Activated T-helper 1 cell treated with Interleukin-2 at 50 U/mL for 16 hours (primary cell): ENCODE measurements around the gene PTPRN2.

Experiments used
- DNase-seq: peaks from one replicate; pipeline ENCODE4 v3.0.0-alpha.2; 2020; ENCODE audit warnings: low read depth

The PTPRN2 gene

GRCh38 chr7:157772486-157773130 is 815.0 kb downstream of the PTPRN2 start:
- DNase-seq = no peak

GRCh38 chr7:157771689-157772088 is 815.9 kb downstream of the PTPRN2 start:
- no peak for DNase-seq

GRCh38 chr7:157770716-157771320 is 816.8 kb downstream of the PTPRN2 start:
- DNase-seq = no peak

GRCh38 chr7:157769526-157770215 is 818.0 kb downstream of the PTPRN2 start:
- no peak for DNase-seq

- DNase-seq = no peak
Measured at GRCh38 chr7:157769086-157769485, 818.5 kb downstream of the PTPRN2 start.

GRCh38 chr7:157768198-157768597 is 819.4 kb downstream of the PTPRN2 start:
- DNase-seq = no peak

GRCh38 chr7:157767506-157768197 is 820.0 kb downstream of the PTPRN2 start:
- DNase-seq = no peak

- DNase-seq = no peak
Measured at GRCh38 chr7:157766098-157766497, 821.5 kb downstream of the PTPRN2 start.

GRCh38 chr7:157764946-157765537 is 822.6 kb downstream of the PTPRN2 start:
- no peak for DNase-seq

GRCh38 chr7:157764193-157764592 is 823.4 kb downstream of the PTPRN2 start:
- DNase-seq = no peak

GRCh38 chr7:157763279-157764000 is 824.2 kb downstream of the PTPRN2 start:
- no peak for DNase-seq

- DNase-seq = no peak
Measured at GRCh38 chr7:157762824-157763223, 824.8 kb downstream of the PTPRN2 start.

GRCh38 chr7:157760004-157760730 is 827.5 kb downstream of the PTPRN2 start:
- DNase-seq = no peak

- DNase-seq = no peak
Measured at GRCh38 chr7:157759246-157759805, 828.3 kb downstream of the PTPRN2 start.

- DNase-seq = no peak
Measured at GRCh38 chr7:157758468-157759245, 829.0 kb downstream of the PTPRN2 start.

GRCh38 chr7:157757776-157758467 is 829.7 kb downstream of the PTPRN2 start:
- DNase-seq = no peak

- DNase-seq = no peak
Measured at GRCh38 chr7:157757211-157757610, 830.4 kb downstream of the PTPRN2 start.

GRCh38 chr7:157755741-157756140 is 831.9 kb downstream of the PTPRN2 start:
- DNase-seq = no peak

- no peak for DNase-seq
Measured at GRCh38 chr7:157754416-157754790, 833.2 kb downstream of the PTPRN2 start.
